ENCODE measurements around the gene FAM170B. TPM values are rescaled to one million over a fixed set of nuclear protein-coding genes. Genes with fewer than 3 reads are reported as not detected.

The FAM170B gene
- total RNA-seq, 2 experiments from 2014 or later, result not detected

DNA sequence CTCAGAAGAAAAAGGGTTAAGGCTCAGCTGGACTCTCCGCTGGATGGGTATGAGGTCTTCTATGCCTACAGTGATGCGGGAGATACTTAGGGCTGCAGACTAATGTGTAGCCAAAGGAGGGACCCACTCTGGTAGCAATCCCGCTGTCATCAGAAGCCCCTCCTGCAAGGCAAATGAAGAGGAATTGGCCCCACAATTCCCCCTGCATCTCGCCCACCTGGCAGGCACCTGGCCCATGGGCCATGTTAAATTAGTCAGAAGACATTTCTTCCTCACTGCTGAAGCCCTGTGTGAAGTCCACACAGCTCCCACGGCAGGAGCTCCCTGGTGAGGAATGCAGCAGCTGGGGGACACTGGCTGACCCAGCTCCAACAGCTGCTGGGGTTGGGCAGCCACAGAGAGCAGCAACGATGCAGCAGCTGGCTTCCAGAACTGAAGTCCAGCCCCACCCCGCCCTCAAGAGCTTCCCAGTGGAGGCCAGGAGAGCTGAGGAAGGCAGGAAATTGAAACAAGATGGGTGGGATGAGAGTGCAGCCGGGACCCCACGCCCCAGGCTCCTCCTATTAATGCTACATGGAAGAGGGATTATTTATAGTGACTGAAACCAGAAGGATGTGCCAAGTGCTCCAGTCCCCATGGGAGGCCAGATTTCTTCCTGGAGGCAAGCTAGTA, 24.0 kb downstream of the FAM170B start:
- POLR2A ChIA-PET, result no interaction called here
- H3K27ac Mint-ChIP-seq, result no peak overlapping the region
- H3K9me3 Mint-ChIP-seq, result no peaks in the 10 kb centered on the region
- CTCF ChIA-PET, result no interaction called here
- peaks cover 23% of the 10 kb centered on the region for H3K27me3 Mint-ChIP-seq
- peaks cover 3% of the 10 kb centered on the region for H3K4me1 Mint-ChIP-seq (ENCODE audit: low read depth)
- H3K36me3 Mint-ChIP-seq (ENCODE audit: low read depth), result no peaks in the 10 kb centered on the region
- no peak overlapping the region for H3K4me3 Mint-ChIP-seq
- DNase-seq (no peak), ATAC-seq (no peak)
- intact Hi-C loops (cut with micrococcal nuclease), result no loop called here
- TF ChIP-seq CTCF (IDR thresholded peaks at IDR 0.05), result no peak

DNA sequence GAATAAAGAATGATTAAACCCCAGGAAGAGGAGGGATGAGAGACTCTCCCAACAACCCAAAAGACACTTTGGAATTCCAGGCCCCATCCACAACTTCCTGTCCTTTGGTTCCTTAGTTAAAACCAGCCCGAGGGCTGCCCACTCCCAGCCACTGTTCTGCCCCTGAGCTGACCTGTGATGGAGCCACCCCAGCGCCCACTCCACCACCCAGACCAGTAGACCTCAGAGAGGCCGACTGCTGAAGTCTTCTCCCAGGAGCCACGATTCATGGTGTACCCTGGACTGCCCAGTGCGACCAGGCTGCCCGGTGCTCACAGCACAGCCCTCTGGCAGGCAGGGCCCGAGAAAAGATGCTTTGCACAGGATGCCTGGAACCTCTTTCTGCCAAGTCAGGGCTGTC, 25.2 kb downstream of the FAM170B start:
- no peak for TF ChIP-seq CTCF (IDR thresholded peaks at IDR 0.05)
- no peak for ATAC-seq
- ChIA-PET CTCF (no interaction called here), POLR2A (no interaction called here)
- peaks cover 14% of the 10 kb centered on the region for H3K27me3 Mint-ChIP-seq
- DNase-seq, result no peak
- no peaks in the 10 kb centered on the region for H3K9me3 Mint-ChIP-seq
- no peak overlapping the region for H3K27ac Mint-ChIP-seq
- intact Hi-C loops (cut with micrococcal nuclease), result no loop called here
- H3K4me1 Mint-ChIP-seq (ENCODE audit: low read depth), result no peaks in the 10 kb centered on the region
- no peak overlapping the region for H3K4me3 Mint-ChIP-seq
- no peaks in the 10 kb centered on the region for H3K36me3 Mint-ChIP-seq (ENCODE audit: low read depth)

DNA sequence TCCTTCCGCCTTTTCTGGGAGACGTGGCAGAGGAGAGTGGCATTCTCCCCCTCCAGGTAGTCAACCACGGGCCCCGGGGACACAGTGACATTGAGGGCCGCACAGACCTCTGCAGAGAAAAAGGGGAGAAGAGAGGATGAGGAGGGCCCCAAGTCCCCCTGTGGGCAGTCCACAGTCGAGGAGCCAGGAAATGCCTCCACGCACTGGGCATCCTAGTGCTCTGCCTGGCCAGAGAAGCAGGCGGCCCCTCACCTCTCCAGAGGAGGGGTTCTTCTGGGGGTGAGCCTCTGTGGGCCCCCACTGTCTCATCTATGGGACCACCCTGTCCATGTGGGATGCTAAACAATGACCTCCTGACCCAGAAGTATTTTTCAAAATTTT, 25.9 kb downstream of the FAM170B start:
- Mint-ChIP-seq H3K27me3 (peaks cover 12% of the 10 kb centered on the region), H3K4me1 (ENCODE audit: low read depth) (no peaks in the 10 kb centered on the region), H3K27ac (no peak overlapping the region), H3K9me3 (no peaks in the 10 kb centered on the region), H3K4me3 (no peak overlapping the region), H3K36me3 (ENCODE audit: low read depth) (no peaks in the 10 kb centered on the region)
- ChIA-PET POLR2A (no interaction called here), CTCF (no interaction called here)
- no peak for ATAC-seq
- no peak for TF ChIP-seq CTCF (IDR thresholded peaks at IDR 0.05)
- intact Hi-C loops (cut with micrococcal nuclease), result no loop called here
- DNase-seq, result no peak

GRCh38 chr10:49107111-49107886, 26.5 kb downstream of the FAM170B start:
- Mint-ChIP-seq H3K4me3 (no peak overlapping the region), H3K4me1 (ENCODE audit: low read depth) (no peaks in the 10 kb centered on the region), H3K36me3 (ENCODE audit: low read depth) (no peaks in the 10 kb centered on the region), H3K27me3 (peaks cover 10% of the 10 kb centered on the region), H3K27ac (no peak overlapping the region), H3K9me3 (no peaks in the 10 kb centered on the region)
- no peak for DNase-seq
- no peak for TF ChIP-seq CTCF (IDR thresholded peaks at IDR 0.05)
- intact Hi-C loops (cut with micrococcal nuclease), result no loop called here
- ChIA-PET POLR2A (no interaction called here), CTCF (no interaction called here)
- no peak for ATAC-seq

- no peak for ATAC-seq
- H3K4me1 Mint-ChIP-seq (ENCODE audit: low read depth), result no peaks in the 10 kb centered on the region
- POLR2A ChIA-PET, result no interaction called here
- no peak overlapping the region for H3K4me3 Mint-ChIP-seq
- peaks cover 9% of the 10 kb centered on the region for H3K27me3 Mint-ChIP-seq
- no peak for TF ChIP-seq CTCF (IDR thresholded peaks at IDR 0.05)
- intact Hi-C loops (cut with micrococcal nuclease), result no loop called here
- no peaks in the 10 kb centered on the region for H3K9me3 Mint-ChIP-seq
- DNase-seq, result no peak
- H3K27ac Mint-ChIP-seq, result no peak overlapping the region
- CTCF ChIA-PET, result no interaction called here
- H3K36me3 Mint-ChIP-seq (ENCODE audit: low read depth), result no peaks in the 10 kb centered on the region
These were observed 27.4 kb downstream of the FAM170B start for GRCh38 chr10:49106451-49106850.
